Measurements from ENCODE around the gene SPC24.

The SPC24 gene

GRCh38 chr19:11200015-11200574 is 44.5 kb upstream of the SPC24 start:
- H3K27ac ChIP-seq (replicated peaks): no peak overlapping the region
- TF ChIP-seq REST (IDR thresholded peaks at IDR 0.05; ENCODE audit: insufficient replicate concordance, low read depth) (no peak), POLR2AphosphoS5 (IDR thresholded peaks at IDR 0.05; ENCODE audit: low read depth) (no peak), SPI1 (IDR thresholded peaks at IDR 0.05; ENCODE audit: borderline replicate concordance, low read depth) (no peak), GABPA (IDR thresholded peaks at IDR 0.05; ENCODE audit: low read depth) (no peak), CTCF (IDR thresholded peaks at IDR 0.05; ENCODE audit: insufficient read depth, low read length) (no peak)

GRCh38 chr19:11199517-11199916 is 43.9 kb upstream of the SPC24 start:
- DNase-seq (ENCODE audit: low read depth in 1 of 2, low spot score in 1 of 2): no peak
- Histone ChIP-seq H3K27ac (replicated peaks) (no peak overlapping the region), H3K27me3 (ENCODE audit: insufficient read depth, poor library complexity, severe bottlenecking) (peaks cover 7% of the 10 kb centered on the region), H3K4me3 (replicated peaks; ENCODE audit: insufficient read depth, low read length) (no peak overlapping the region)
- TF ChIP-seq POLR2AphosphoS5 (IDR thresholded peaks at IDR 0.05; ENCODE audit: low read depth) (no peak), CTCF (IDR thresholded peaks at IDR 0.05; ENCODE audit: insufficient read depth, low read length) (no peak)

More at GRCh38 chr19:11200015-11200574, 44.5 kb upstream of the SPC24 start:
- DNase-seq (ENCODE audit: low read depth in 1 of 2, low spot score in 1 of 2): no peak
- Histone ChIP-seq H3K27me3 (ENCODE audit: insufficient read depth, poor library complexity, severe bottlenecking) (peaks cover 7% of the 10 kb centered on the region), H3K4me3 (replicated peaks; ENCODE audit: insufficient read depth, low read length) (no peak overlapping the region)

GRCh38 chr19:11198769-11199424 is 43.3 kb upstream of the SPC24 start:
- H3K4me3 ChIP-seq (replicated peaks; ENCODE audit: insufficient read depth, low read length): no peak overlapping the region
- peaks cover 7% of the 10 kb centered on the region for H3K27me3 ChIP-seq (ENCODE audit: insufficient read depth, poor library complexity, severe bottlenecking)
- TF ChIP-seq SPI1 (IDR thresholded peaks at IDR 0.05; ENCODE audit: borderline replicate concordance, low read depth): no peak
- TF ChIP-seq REST (IDR thresholded peaks at IDR 0.05; ENCODE audit: insufficient replicate concordance, low read depth): no peak
- TF ChIP-seq POLR2AphosphoS5 (IDR thresholded peaks at IDR 0.05; ENCODE audit: low read depth): no peak
- no peak for TF ChIP-seq CTCF (IDR thresholded peaks at IDR 0.05; ENCODE audit: insufficient read depth, low read length)
- DNase-seq (ENCODE audit: low read depth in 1 of 2, low spot score in 1 of 2): no peak
- no peak overlapping the region for H3K27ac ChIP-seq (replicated peaks)

- TF ChIP-seq SPI1 (IDR thresholded peaks at IDR 0.05; ENCODE audit: borderline replicate concordance, low read depth) (no peak), CTCF (IDR thresholded peaks at IDR 0.05; ENCODE audit: insufficient read depth, low read length) (no peak), REST (IDR thresholded peaks at IDR 0.05; ENCODE audit: insufficient replicate concordance, low read depth) (no peak), POLR2AphosphoS5 (IDR thresholded peaks at IDR 0.05; ENCODE audit: low read depth) (no peak), GABPA (IDR thresholded peaks at IDR 0.05; ENCODE audit: low read depth) (no peak)
- Histone ChIP-seq H3K4me3 (replicated peaks; ENCODE audit: insufficient read depth, low read length) (peak overlapping the region; percentile 71), H3K27ac (replicated peaks) (no peak overlapping the region)
Measured at GRCh38 chr19:11198175-11198534, 42.6 kb upstream of the SPC24 start.

More at GRCh38 chr19:11198175-11198534, 42.6 kb upstream of the SPC24 start:
- no peak for DNase-seq (ENCODE audit: low read depth in 1 of 2, low spot score in 1 of 2)
- H3K27me3 ChIP-seq (ENCODE audit: insufficient read depth, poor library complexity, severe bottlenecking): peaks cover 7% of the 10 kb centered on the region

All from HL-60 (cell line).